H9 (cell line): Measurements from ENCODE around the gene RAB4B. TPM values are rescaled to one million over a fixed set of nuclear protein-coding genes. Genes with fewer than 3 reads are reported as not detected.
"Not testable (repeated sequence)": the region's sequence is repeated elsewhere in the genome, so short reads cannot be mapped to it uniquely, and the experiment has no call there.

Source experiments
- DNase-seq: peaks from one replicate; pipeline ENCODE4 v3.0.0-alpha.2; 2017
- H2AFZ ChIP-seq: one replicate; pipeline ENCODE4 v1.6.1; 2013; ENCODE audit warnings: mild to moderate bottlenecking, low read length, control low read depth, moderate library complexity
- H2AK5ac ChIP-seq: 2 replicates; pipeline ENCODE4 v1.6.1; 2013; ENCODE audit warnings: low read length, control low read depth, mixed read lengths; ENCODE audit not compliant: insufficient read length
- H2BK120ac ChIP-seq: one replicate; pipeline ENCODE4 v1.6.1; 2013; ENCODE audit warnings: low read depth, mild to moderate bottlenecking, low read length, control low read depth, inconsistent platforms; ENCODE audit not compliant: poor library complexity, severe bottlenecking
- H2BK12ac ChIP-seq: 2 replicates; pipeline ENCODE4 v1.6.1; 2013; ENCODE audit warnings: low read length, control low read depth, mixed read lengths, low read depth; ENCODE audit not compliant: insufficient read length
- H2BK15ac ChIP-seq: 2 replicates; pipeline ENCODE4 v1.6.1; 2013; ENCODE audit warnings: low read depth, low read length, control low read depth
- H2BK20ac ChIP-seq: one replicate; pipeline ENCODE4 v1.6.1; 2013; ENCODE audit warnings: low read depth, mild to moderate bottlenecking, low read length, control low read depth, inconsistent platforms; ENCODE audit not compliant: poor library complexity, severe bottlenecking
- H2BK5ac ChIP-seq: 2 replicates; pipeline ENCODE4 v1.6.1; 2013; ENCODE audit warnings: low read length, control low read depth, mixed read lengths; ENCODE audit not compliant: insufficient read length
- H3K14ac ChIP-seq: 2 replicates; pipeline ENCODE4 v1.6.1; 2013; ENCODE audit warnings: low read length, control low read depth; ENCODE audit not compliant: insufficient read depth
- H3K18ac ChIP-seq: 2 replicates; pipeline ENCODE4 v1.6.1; 2013; ENCODE audit warnings: low read depth, mild to moderate bottlenecking, mixed read lengths, low read length, control low read depth; ENCODE audit not compliant: insufficient read length
- H3K23ac ChIP-seq: 2 replicates; pipeline ENCODE4 v1.6.1; 2013; ENCODE audit warnings: low read length, control low read depth, mixed read lengths, low read depth; ENCODE audit not compliant: insufficient read length
- H3K23me2 ChIP-seq: 2 replicates; pipeline ENCODE4 v1.6.1; 2013; ENCODE audit warnings: low read depth, mild to moderate bottlenecking, mixed read lengths, low read length, control low read depth; ENCODE audit not compliant: insufficient read length, poor library complexity, severe bottlenecking
- H3K27ac ChIP-seq: 2 replicates; pipeline ENCODE4 v1.5.1; 2013; ENCODE audit warnings: low read length, control low read depth, mixed read lengths, low read depth; ENCODE audit not compliant: insufficient read length
- H3K27me3 ChIP-seq: 2 replicates; pipeline ENCODE4 v1.6.1; 2013; ENCODE audit warnings: low read length, control low read depth, inconsistent platforms; ENCODE audit not compliant: insufficient read depth
- H3K4ac ChIP-seq: 2 replicates; pipeline ENCODE4 v1.6.1; 2013; ENCODE audit warnings: low read depth, mild to moderate bottlenecking, control low read depth, inconsistent platforms, low read length, moderate library complexity
- H3K4me1 ChIP-seq: 2 replicates; pipeline ENCODE4 v1.6.1; 2013; ENCODE audit warnings: low read length, control low read depth, inconsistent platforms; ENCODE audit not compliant: insufficient read depth
- H3K4me2 ChIP-seq: 2 replicates; pipeline ENCODE4 v1.6.1; 2013; ENCODE audit warnings: low read length, control low read depth, mixed read lengths; ENCODE audit not compliant: insufficient read length, insufficient read depth
- H3K56ac ChIP-seq: 2 replicates; pipeline ENCODE4 v1.6.1; 2013; ENCODE audit warnings: low read depth, mild to moderate bottlenecking, mixed read lengths, low read length, control low read depth; ENCODE audit not compliant: insufficient read length
- H3K79me1 ChIP-seq: 2 replicates; pipeline ENCODE4 v1.6.1; 2013; ENCODE audit warnings: low read depth, mild to moderate bottlenecking, moderate library complexity, low read length, control low read depth, inconsistent platforms; ENCODE audit not compliant: insufficient read depth, poor library complexity, severe bottlenecking
- H3K79me2 ChIP-seq: 2 replicates; pipeline ENCODE4 v1.6.1; 2013; ENCODE audit warnings: low read length, control low read depth, inconsistent platforms; ENCODE audit not compliant: insufficient read depth
- H3K9ac ChIP-seq: 2 replicates; pipeline ENCODE4 v1.6.1; 2013; ENCODE audit warnings: low read length, control low read depth, mixed read lengths; ENCODE audit not compliant: insufficient read length; ENCODE audit errors: extremely low read depth
- H3K9me3 ChIP-seq: one replicate; pipeline ENCODE4 v1.6.1; 2013; ENCODE audit warnings: low read depth, low read length, inconsistent platforms; ENCODE audit not compliant: control insufficient read depth
- H3T11ph ChIP-seq: one replicate; pipeline ENCODE4 v1.6.1; 2013; ENCODE audit warnings: mild to moderate bottlenecking, low read length, control low read depth, inconsistent platforms
- H4K20me1 ChIP-seq: one replicate; pipeline ENCODE4 v1.6.1; 2013; ENCODE audit not compliant: control insufficient read depth, insufficient read length, insufficient read depth
- H4K5ac ChIP-seq: 2 replicates; pipeline ENCODE4 v1.6.1; 2013; ENCODE audit warnings: low read depth, mild to moderate bottlenecking, mixed read lengths, low read length, control low read depth; ENCODE audit not compliant: insufficient read length
- H4K8ac ChIP-seq: replicated peaks from 2 replicates; pipeline ENCODE4 v1.6.1; 2013; ENCODE audit warnings: low read length, control low read depth, mixed read lengths, low read depth; ENCODE audit not compliant: insufficient read length
- H4K91ac ChIP-seq: 2 replicates; pipeline ENCODE4 v1.6.1; 2013; ENCODE audit warnings: low read depth, mild to moderate bottlenecking, moderate library complexity, mixed read lengths, low read length, control low read depth; ENCODE audit not compliant: insufficient read length
- H3K27ac Mint-ChIP-seq, 3 experiments: 2 replicates in 2 of 3; 3 replicates in 1 of 3; pipeline ENCODE4 v1.8.0; 2020 to 2021; ENCODE audit warnings: mixed read lengths in 3 of 3, mild to moderate bottlenecking in 1 of 3, moderate library complexity in 1 of 3
- H3K27me3 Mint-ChIP-seq: 2 replicates; pipeline ENCODE4 v1.8.0; 2021; ENCODE audit warnings: low read depth, mild to moderate bottlenecking, moderate library complexity, mixed read lengths
- H3K36me3 Mint-ChIP-seq, 3 experiments: 2 replicates in 2 of 3; 3 replicates in 1 of 3; pipeline ENCODE4 v1.8.0; 2020 to 2021; ENCODE audit warnings: low read depth in 3 of 3, mixed read lengths in 3 of 3; ENCODE audit not compliant: insufficient read depth in 1 of 3
- H3K4me1 Mint-ChIP-seq, 2 experiments: 2 replicates each; pipeline ENCODE4 v1.8.0; 2020; ENCODE audit warnings: mixed read lengths in 2 of 2
- H3K4me3 Mint-ChIP-seq, 2 experiments: 2 replicates in 1 of 2; 3 replicates in 1 of 2; pipeline ENCODE4 v1.8.0; 2020 to 2021; ENCODE audit warnings: mild to moderate bottlenecking in 2 of 2, mixed read lengths in 2 of 2, moderate library complexity in 1 of 2
- H3K9me3 Mint-ChIP-seq, 2 experiments: 2 replicates in 1 of 2; 3 replicates in 1 of 2; pipeline ENCODE4 v1.8.0; 2020; ENCODE audit warnings: mild to moderate bottlenecking in 2 of 2, mixed read lengths in 2 of 2, moderate library complexity in 1 of 2
- CTCF ChIP-seq: fragments of 200-600 bp; sonication (generic); conservative IDR thresholded peaks from 3 replicates; pipeline ENCODE4 v1.8.0; 2021; ENCODE audit warnings: antibody characterized with exemption, mild to moderate bottlenecking
- WGBS: extraction: QIAGEN DNeasy Blood & Tissue Kit; methylation state at CpG from one replicate; pipeline ENCODE4 v1.1.7; 2013; ENCODE audit warnings: missing lambda C conversion rate, low lambda C conversion rate, mixed read lengths; ENCODE audit not compliant: insufficient read length; ENCODE audit errors: extremely low coverage; 5-methylcytosine and 5-hydroxymethylcytosine counted together
- total RNA-seq: library from RNA; stranded (reverse); gene quantifications from 2 replicates; pipeline ENCODE4 v1.2.1, GENCODE V29; 2021

Gene RAB4B
- total RNA-seq, 1 experiment from 2014 or later: 26.8 TPM

- no peaks in the 10 kb centered on the region for H3K79me1 ChIP-seq
- H3K27me3 ChIP-seq: no peaks in the 10 kb centered on the region
- no peaks in the 10 kb centered on the region for H3K4me1 Mint-ChIP-seq
- no peaks in the 10 kb centered on the region for H3K9me3 Mint-ChIP-seq
- no peak for DNase-seq
- H4K5ac ChIP-seq: no peak overlapping the region
- no peak overlapping the region for H2AFZ ChIP-seq
- peaks cover 3% of the 10 kb centered on the region; the same call in 1 of the 2 replicates for H3K27me3 Mint-ChIP-seq
- H3K23me2 ChIP-seq: no peaks in the 10 kb centered on the region
- no peaks in the 10 kb centered on the region; a peak in 1 of 7 replicates for H3K36me3 Mint-ChIP-seq
- H3K56ac ChIP-seq: no peak overlapping the region
- no peak overlapping the region for H3K23ac ChIP-seq
- H3K27ac ChIP-seq: no peak overlapping the region
- TF ChIP-seq CTCF: no peak
- no peak overlapping the region for H3T11ph ChIP-seq
- no peak overlapping the region for H2BK5ac ChIP-seq
- H3K18ac ChIP-seq: no peak overlapping the region
- no peak overlapping the region for H3K4me3 Mint-ChIP-seq
- H3K9ac ChIP-seq: no peak overlapping the region
- H2BK15ac ChIP-seq: no peak overlapping the region
- H3K4me2 ChIP-seq: no peak overlapping the region
- H3K9me3 ChIP-seq: no peaks in the 10 kb centered on the region
- no peak overlapping the region for H2BK120ac ChIP-seq
- no peak overlapping the region for H2AK5ac ChIP-seq
- no peaks in the 10 kb centered on the region for H3K4me1 ChIP-seq
- H4K91ac ChIP-seq: no peak overlapping the region
- no peak overlapping the region for H3K4ac ChIP-seq
- no peak overlapping the region for H2BK12ac ChIP-seq
- H3K14ac ChIP-seq: no peak overlapping the region
- no peak overlapping the region for H2BK20ac ChIP-seq
- WGBS: no CpG with 5 or more reads among the region's 7 CpGs
- H4K8ac ChIP-seq: no peak overlapping the region
- H3K27ac Mint-ChIP-seq: no peak overlapping the region
- peaks cover 2% of the 10 kb centered on the region for H4K20me1 ChIP-seq
- H3K79me2 ChIP-seq: no peaks in the 10 kb centered on the region
These were observed 53.7 kb downstream of the RAB4B start for GRCh38 chr19:40831502-40832430.

GRCh38 chr19:40832431-40832790 is 54.4 kb downstream of the RAB4B start:
- not testable (repeated sequence) for H3K4me3 Mint-ChIP-seq, H2BK12ac ChIP-seq, H3K27me3 ChIP-seq

More at GRCh38 chr19:40832431-40832790, 54.4 kb downstream of the RAB4B start:
- H3K14ac ChIP-seq, H4K91ac ChIP-seq, H3K9me3 Mint-ChIP-seq, H2AK5ac ChIP-seq, H4K20me1 ChIP-seq, H3K27ac Mint-ChIP-seq, H2AFZ ChIP-seq, H3K56ac ChIP-seq, H3K18ac ChIP-seq, H3K23me2 ChIP-seq, H4K5ac ChIP-seq, H2BK120ac ChIP-seq, H3K9ac ChIP-seq, H3K79me1 ChIP-seq, H3K4me1 ChIP-seq, H3T11ph ChIP-seq, H3K4me1 Mint-ChIP-seq, H2BK5ac ChIP-seq, H2BK15ac ChIP-seq, H2BK20ac ChIP-seq, H3K4me2 ChIP-seq, H4K8ac ChIP-seq, H3K27ac ChIP-seq, H3K36me3 Mint-ChIP-seq, H3K23ac ChIP-seq, H3K4ac ChIP-seq, DNase-seq, H3K9me3 ChIP-seq, H3K79me2 ChIP-seq, H3K27me3 Mint-ChIP-seq: not testable (repeated sequence)
- no CpG with 5 or more reads among the region's 4 CpGs for WGBS
